H1 (cell line): Measurements from ENCODE around the gene PDE8B. TPM values are rescaled to one million over a fixed set of nuclear protein-coding genes. Genes with fewer than 3 reads are reported as not detected.

Experiments
- CTCF ChIA-PET: fragments of 300-600 bp; sonication (Branson Sonifier 250); formaldehyde crosslinking; loops from one replicate; lab custom pipeline; 2021; ENCODE audit not compliant: partially characterized antibody; lab: Charles Lee
- POLR2A ChIA-PET: fragments of 300-600 bp; sonication (Branson Sonifier 250); formaldehyde crosslinking; loops from one replicate; lab custom pipeline; 2021; ENCODE audit warnings: inconsistent platforms; ENCODE audit not compliant: partially characterized antibody; lab: Charles Lee
- DNase-seq, 2 experiments: peaks; one replicate each; pipeline versions ENCODE4 v3.0.0 to v3.0.0-alpha.2; 2010 to 2022; ENCODE audit warnings: low spot score in 2 of 2, low read depth in 1 of 2, mixed read lengths in 1 of 2
- FAIRE-seq: peaks from 2 replicates; lab custom pipeline; 2011; peaks lifted over from hg19 to GRCh38; lab: Jason Lieb, UNC
- H2AFZ ChIP-seq: 2 replicates; pipeline ENCODE4 v1.8.1; 2012; ENCODE audit warnings: low read length, inconsistent platforms
- H2AK5ac ChIP-seq: 2 replicates; pipeline ENCODE4 v1.6.1; 2013; ENCODE audit warnings: low read depth, low read length
- H2BK120ac ChIP-seq: replicated peaks from 2 replicates; pipeline ENCODE3; 2013; ENCODE audit warnings: low read depth, low read length, inconsistent platforms
- H2BK12ac ChIP-seq: 2 replicates; pipeline ENCODE4 v1.6.1; 2013; ENCODE audit warnings: low read depth, low read length
- H2BK15ac ChIP-seq: 2 replicates; pipeline ENCODE4 v1.6.1; 2013; ENCODE audit warnings: low read length
- H2BK20ac ChIP-seq: 2 replicates; pipeline ENCODE4 v1.6.1; 2013; ENCODE audit warnings: low read length
- H2BK5ac ChIP-seq: 2 replicates; pipeline ENCODE4 v1.6.1; 2013; ENCODE audit warnings: low read depth, low read length
- H3K14ac ChIP-seq: 2 replicates; pipeline ENCODE4 v1.6.1; 2013; ENCODE audit warnings: inconsistent platforms; ENCODE audit not compliant: insufficient read length
- H3K18ac ChIP-seq: 2 replicates; pipeline ENCODE4 v1.6.1; 2013; ENCODE audit warnings: low read length; ENCODE audit errors: extremely low read depth
- H3K23ac ChIP-seq: 2 replicates; pipeline ENCODE4 v1.6.1; 2013; ENCODE audit warnings: inconsistent platforms; ENCODE audit not compliant: insufficient read length
- H3K23me2 ChIP-seq: 2 replicates; pipeline ENCODE4 v1.6.1; 2013; ENCODE audit warnings: low read depth, low read length
- H3K27ac ChIP-seq: 2 replicates; pipeline ENCODE4 v1.6.1; 2011; ENCODE audit warnings: low read depth, low read length, inconsistent platforms
- H3K27me3 ChIP-seq, 4 experiments: replicated peaks in 1 of 4; 1 replicate in 1 of 4; 2 replicates in 3 of 4; pipeline versions ENCODE4 v1.6.1 to v1.8.1; 2011 to 2013; ENCODE audit warnings: low read length in 3 of 4, mild to moderate bottlenecking in 3 of 4, inconsistent platforms in 2 of 4, mixed read lengths in 2 of 4, moderate library complexity in 1 of 4; ENCODE audit not compliant: control insufficient read depth in 3 of 4, insufficient read depth in 3 of 4; ENCODE audit errors: extremely low read depth in 1 of 4
- H3K36me3 ChIP-seq, 4 experiments: 2 replicates each; pipeline versions ENCODE4 v1.6.1 to v1.8.1; 2011 to 2013; ENCODE audit warnings: mild to moderate bottlenecking in 4 of 4, low read length in 3 of 4, moderate library complexity in 2 of 4, control low read depth in 1 of 4, inconsistent platforms in 1 of 4; ENCODE audit not compliant: insufficient read depth in 4 of 4, control insufficient read depth in 2 of 4
- H3K4ac ChIP-seq: replicated peaks from 2 replicates; pipeline ENCODE3; 2013; ENCODE audit warnings: low read length, low read depth, mixed read lengths, inconsistent platforms; ENCODE audit not compliant: insufficient read length
- H3K4me1 ChIP-seq, 4 experiments: replicated peaks in 1 of 4; 1 replicate in 1 of 4; 2 replicates in 3 of 4; pipeline versions ENCODE4 v1.6.1 to v1.8.1; 2011 to 2013; ENCODE audit warnings: low read length in 3 of 4, inconsistent platforms in 2 of 4, mixed read lengths in 1 of 4; ENCODE audit not compliant: insufficient read depth in 4 of 4, control insufficient read depth in 3 of 4
- H3K4me2 ChIP-seq, 2 experiments: 2 replicates each; pipeline versions ENCODE4 v1.6.1 to v1.8.1; 2011 to 2013; ENCODE audit warnings: low read depth in 2 of 2, low read length in 2 of 2, control low read depth in 1 of 2, inconsistent platforms in 1 of 2, mild to moderate bottlenecking in 1 of 2; ENCODE audit not compliant: insufficient read depth in 1 of 2
- H3K4me3 ChIP-seq, 4 experiments: fragments of 200-600, 300-600 bp in 1 of 4; sonication (generic), shearing (Covaris generic), sonication (Bioruptor Twin) in 1 of 4; 2 replicates each; pipeline versions ENCODE4 v1.5.1 to v1.8.1; 2011 to 2016; ENCODE audit warnings: low read length in 4 of 4, low read depth in 3 of 4, control low read depth in 2 of 4, inconsistent platforms in 2 of 4, mild to moderate bottlenecking in 2 of 4, mixed read lengths in 1 of 4, moderate library complexity in 1 of 4; ENCODE audit not compliant: insufficient read depth in 2 of 4; ENCODE audit errors: extremely low read depth in 1 of 4
- H3K56ac ChIP-seq: replicated peaks from 2 replicates; pipeline ENCODE3; 2013; ENCODE audit warnings: low read depth, mild to moderate bottlenecking, mixed read lengths, low read length, inconsistent platforms; ENCODE audit not compliant: insufficient read length
- H3K79me1 ChIP-seq: 2 replicates; pipeline ENCODE4 v1.6.1; 2013; ENCODE audit warnings: low read depth, low read length, control low read depth
- H3K79me2 ChIP-seq, 2 experiments: 2 replicates each; pipeline versions ENCODE4 v1.6.1 to v1.8.1; 2012 to 2013; ENCODE audit warnings: low read length in 2 of 2, mild to moderate bottlenecking in 2 of 2, inconsistent platforms in 1 of 2; ENCODE audit not compliant: insufficient read depth in 2 of 2, control insufficient read depth in 1 of 2
- H3K9ac ChIP-seq, 4 experiments: replicated peaks in 1 of 4; 1 replicate in 1 of 4; 2 replicates in 3 of 4; pipeline versions ENCODE4 v1.6.1 to v1.8.1; 2011 to 2013; ENCODE audit warnings: low read depth in 3 of 4, low read length in 3 of 4, control low read depth in 2 of 4, mild to moderate bottlenecking in 2 of 4, moderate library complexity in 2 of 4, inconsistent platforms in 1 of 4; ENCODE audit errors: extremely low read depth in 1 of 4
- H3K9me3 ChIP-seq, 2 experiments: 2 replicates each; pipeline versions ENCODE4 v1.6.1 to v1.8.1; 2012 to 2013; ENCODE audit warnings: mild to moderate bottlenecking in 2 of 2, moderate library complexity in 2 of 2, control low read depth in 1 of 2, inconsistent platforms in 1 of 2, low read depth in 1 of 2, low read length in 1 of 2, mixed read lengths in 1 of 2; ENCODE audit not compliant: insufficient read depth in 2 of 2
- H4K20me1 ChIP-seq, 2 experiments: replicated peaks in 1 of 2; 2 replicates each; pipeline versions ENCODE3 to v1.8.1; 2011 to 2013; ENCODE audit warnings: inconsistent platforms in 2 of 2, low read length in 2 of 2, mild to moderate bottlenecking in 1 of 2; ENCODE audit not compliant: insufficient read depth in 2 of 2, control insufficient read depth in 1 of 2
- H4K5ac ChIP-seq: 2 replicates; pipeline ENCODE4 v1.6.1; 2013; ENCODE audit warnings: low read length, low read depth, mixed read lengths, inconsistent platforms; ENCODE audit not compliant: insufficient read length
- H4K8ac ChIP-seq: 2 replicates; pipeline ENCODE4 v1.8.0; 2013; ENCODE audit warnings: mild to moderate bottlenecking, moderate library complexity, low read length, inconsistent platforms; ENCODE audit not compliant: insufficient read depth; ENCODE audit errors: extremely low read depth
- H4K91ac ChIP-seq: replicated peaks from 2 replicates; pipeline ENCODE3; 2013; ENCODE audit warnings: low read length, mixed read lengths, inconsistent platforms; ENCODE audit not compliant: insufficient read length
- EZH2 ChIP-seq: fragments of 200-600 bp; sonication (generic); IDR thresholded peaks from 2 replicates; pipeline ENCODE4 v1.7.1; 2012; ENCODE audit warnings: low read depth, mild to moderate bottlenecking, moderate library complexity, low read length, inconsistent platforms; ENCODE audit not compliant: severe bottlenecking
- KDM5A ChIP-seq: fragments of 200-600 bp; IDR thresholded peaks from 2 replicates; pipeline ENCODE4 v1.7.1; 2012; ENCODE audit warnings: mild to moderate bottlenecking, low read length, inconsistent platforms, mixed read lengths
- RAD21 ChIP-seq, 2 experiments: IDR thresholded peaks in 1 of 2; conservative IDR thresholded peaks in 1 of 2; 2 replicates each; pipeline ENCODE4 v1.6.1; 2011; ENCODE audit warnings: low read depth in 2 of 2, low read length in 2 of 2, improper control_type of control experiment in 1 of 2, inconsistent platforms in 1 of 2, mild to moderate bottlenecking in 1 of 2, moderate library complexity in 1 of 2
- WGBS, 2 experiments: shearing (Covaris generic) in 1 of 2; methylation state at CpG; one replicate each; pipeline versions ENCODE4 v1.1.6 to v1.1.7; 2013 to 2015; ENCODE audit warnings: low lambda C conversion rate in 2 of 2, mixed read lengths in 2 of 2, inconsistent platforms in 1 of 2, low coverage in 1 of 2, missing lambda C conversion rate in 1 of 2; ENCODE audit not compliant: insufficient replicate concordance in 2 of 2, insufficient coverage in 1 of 2, insufficient read length in 1 of 2; ENCODE audit errors: extremely low coverage in 1 of 2, missing lambda C conversion rate in 1 of 2; 5-methylcytosine and 5-hydroxymethylcytosine counted together
- polyA plus RNA-seq, 7 experiments: library from polyadenylated mRNA; depleted of rRNA in 3 of 7; stranded (reverse) in 5 of 7; unstranded in 2 of 7; fragments of >200 nt in 5 of 7; fragments of 200-250 nt in 2 of 7; gene quantifications; 1 replicate in 5 of 7; 2 replicates in 1 of 7; 4 replicates in 1 of 7; pipeline versions ENCODE4 v1.2.1 to v1.2.3, GENCODE V29; 2011 to 2013; ENCODE audit warnings: missing spikeins in 2 of 7, mixed read lengths in 2 of 7
- total RNA-seq: library from RNA; stranded (reverse); fragmentation: NEBNext Ultra II Directional; extraction: Animal tissue kit (Norgen Biotek cat#: 25700); gene quantifications from 2 replicates; pipeline ENCODE4 v1.2.1, GENCODE V29; 2021
- TF ChIP-seq, protein P1 (sequence below), 3 experiments: IDR thresholded peaks; 1 replicate in 2 of 3; 2 replicates in 1 of 3; pipeline versions ENCODE4 v1.5.1 to v1.6.1; 2011; ENCODE audit warnings: low read length in 3 of 3, mild to moderate bottlenecking in 3 of 3, inconsistent platforms in 2 of 3, low read depth in 1 of 3, moderate library complexity in 1 of 3; ENCODE audit not compliant: insufficient read depth in 1 of 3; ENCODE audit errors: control extremely low read depth in 1 of 3

PDE8B gene
- total and polyA plus RNA-seq, 2 of the 8 experiments (the other 6 are each of a cell fraction or from before 2014, with no cell fraction given), result 0.32 to 1.1 TPM

DNA sequence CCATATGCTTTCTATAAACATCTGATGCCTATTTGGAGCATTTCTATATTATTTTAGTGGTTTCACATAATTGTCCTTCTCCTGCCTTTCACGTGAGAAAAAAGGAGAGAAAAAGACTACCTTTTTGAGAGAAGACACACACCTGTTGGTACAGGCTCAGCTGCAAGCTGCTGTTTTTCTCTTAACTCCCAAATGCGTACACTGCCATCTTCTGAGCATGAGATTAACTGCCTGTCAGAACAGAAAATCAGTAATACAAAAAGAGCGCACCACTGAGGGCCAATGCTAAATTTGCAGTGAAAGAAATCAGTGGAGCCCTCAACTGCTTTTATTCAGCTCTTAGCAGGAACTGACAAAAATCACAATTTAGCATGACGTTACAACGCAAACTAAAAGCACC lies 226.7 kb downstream of the PDE8B start:
- WGBS, 2 experiments, result 91% methylated on average over 5 of the region's 5 CpGs; no CpG with 5 or more reads in 1 of the 2 experiments
- Histone ChIP-seq H2BK12ac (no peak overlapping the region), H2AK5ac (no peak overlapping the region), H4K20me1 (no peaks in the 10 kb centered on the region), H3K9me3 (no peaks in the 10 kb centered on the region), H2BK20ac (no peak overlapping the region), H2BK5ac (no peak overlapping the region), H3K4me1 (no peaks in the 10 kb centered on the region), H3K56ac (no peak overlapping the region), H3K4me3 (no peak overlapping the region), H4K5ac (no peak overlapping the region), H2BK120ac (no peak overlapping the region), H4K8ac (no peak overlapping the region), H3K23ac (no peak overlapping the region), H3K14ac (no peak overlapping the region), H3K79me2 (no peaks in the 10 kb centered on the region), H3K23me2 (no peaks in the 10 kb centered on the region), H3K27me3 (no peaks in the 10 kb centered on the region), H3K9ac (no peak overlapping the region), H3K4me2 (no peak overlapping the region), H2BK15ac (no peak overlapping the region), H4K91ac (no peak overlapping the region), H2AFZ (no peak overlapping the region), H3K27ac (no peak overlapping the region), H3K4ac (no peak overlapping the region), H3K36me3 (peaks cover 0 to 5% (median 1%) of the 10 kb centered on the region in 4 experiments; a peak in 2 of 8 replicates), H3K18ac (no peak overlapping the region), H3K79me1 (no peaks in the 10 kb centered on the region)
- TF ChIP-seq, protein P1, sequence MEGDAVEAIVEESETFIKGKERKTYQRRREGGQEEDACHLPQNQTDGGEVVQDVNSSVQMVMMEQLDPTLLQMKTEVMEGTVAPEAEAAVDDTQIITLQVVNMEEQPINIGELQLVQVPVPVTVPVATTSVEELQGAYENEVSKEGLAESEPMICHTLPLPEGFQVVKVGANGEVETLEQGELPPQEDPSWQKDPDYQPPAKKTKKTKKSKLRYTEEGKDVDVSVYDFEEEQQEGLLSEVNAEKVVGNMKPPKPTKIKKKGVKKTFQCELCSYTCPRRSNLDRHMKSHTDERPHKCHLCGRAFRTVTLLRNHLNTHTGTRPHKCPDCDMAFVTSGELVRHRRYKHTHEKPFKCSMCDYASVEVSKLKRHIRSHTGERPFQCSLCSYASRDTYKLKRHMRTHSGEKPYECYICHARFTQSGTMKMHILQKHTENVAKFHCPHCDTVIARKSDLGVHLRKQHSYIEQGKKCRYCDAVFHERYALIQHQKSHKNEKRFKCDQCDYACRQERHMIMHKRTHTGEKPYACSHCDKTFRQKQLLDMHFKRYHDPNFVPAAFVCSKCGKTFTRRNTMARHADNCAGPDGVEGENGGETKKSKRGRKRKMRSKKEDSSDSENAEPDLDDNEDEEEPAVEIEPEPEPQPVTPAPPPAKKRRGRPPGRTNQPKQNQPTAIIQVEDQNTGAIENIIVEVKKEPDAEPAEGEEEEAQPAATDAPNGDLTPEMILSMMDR (IDR thresholded peaks at IDR 0.05; ENCODE audit: control extremely low read depth in 1 of 3, insufficient read depth in 1 of 3, low read depth in 1 of 3, low read length in 3 of 3), result peak in 2 of 3 experiments; percentile 50 to 57; a peak in 3 of 4 replicates
- TF ChIP-seq KDM5A (no peak), EZH2 (no peak), RAD21 (IDR thresholded peaks at IDR 0.05 in 1 of 2, conservative IDR thresholded peaks at IDR 0.05 in 1 of 2; ENCODE audit: low read depth in 2 of 2, low read length in 2 of 2) (peak; percentile 74 to 78)
- FAIRE-seq (peak; percentile 24), DNase-seq (no peak)
- ChIA-PET POLR2A (no interaction called here), CTCF (interaction anchor here (0.6 to 3.8 kb wide), 18 partner anchors 10 to 569 kb away, joined by 3 to 20 read pairs (median 4); no protein-coding TSS in a partner anchor)
